Tibial nerve (tissue), 4 donors: ENCODE data around the gene PODXL2.

Experiments used
- CTCF ChIP-seq, 5 experiments: fragments of 200-600 bp in 3 of 5; fragments of 450-650 bp in 2 of 5; sonication (generic) in 3 of 5; IDR thresholded peaks; one replicate each; pipeline ENCODE4 v1.5.1; 2016 to 2019; ENCODE audit warnings: antibody characterized with exemption in 5 of 5, mild to moderate bottlenecking in 3 of 5, moderate library complexity in 2 of 5
- EP300 ChIP-seq, 2 donors: sonication (generic); formaldehyde crosslinking; IDR thresholded peaks; one replicate each; pipeline ENCODE4 v1.6.1; 2017; ENCODE audit warnings: antibody characterized with exemption in 2 of 2, mild to moderate bottlenecking in 1 of 2
- POLR2A ChIP-seq, 2 donors: fragments of 450-650 bp; IDR thresholded peaks; one replicate each; pipeline ENCODE4 v1.6.1; 2017; ENCODE audit warnings: antibody characterized with exemption in 2 of 2, mild to moderate bottlenecking in 2 of 2, moderate library complexity in 2 of 2

DNA sequence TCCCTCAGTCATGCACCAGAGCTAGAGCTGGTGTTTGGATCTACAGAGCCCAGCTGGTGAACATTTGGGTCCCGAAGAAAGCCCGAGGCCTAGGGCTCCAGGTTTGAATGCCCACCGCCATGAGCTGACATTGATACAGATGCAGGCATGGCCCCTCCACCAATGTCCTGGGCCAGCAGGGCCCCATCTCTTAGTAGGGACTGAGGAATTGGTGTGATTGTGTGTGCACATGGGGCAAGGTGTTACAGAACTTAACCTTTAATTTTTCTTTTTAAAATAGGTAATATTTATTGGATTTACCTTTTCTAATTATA, 11.0 kb downstream of the PODXL2 start:
- no peak for TF ChIP-seq CTCF (IDR thresholded peaks at IDR 0.05)
- TF ChIP-seq EP300 (IDR thresholded peaks at IDR 0.05), result no peak
- no peak for TF ChIP-seq POLR2A (IDR thresholded peaks at IDR 0.05)
